Naive B cell (primary cell): ENCODE data around the gene AREG. TPM values are rescaled to one million over a fixed set of nuclear protein-coding genes. Genes with fewer than 3 reads are reported as not detected.
A peak's percentile ranks its signal among the peaks of the same experiment; 100 is the strongest.

Source experiments
- ATAC-seq, 2 donors: fragments of 150-1000 bp; cut with Tn5 transposase; 2 replicates each; pipeline ENCODE4 v1.10.0; 2021; ENCODE audit warnings: low read depth in 2 of 2, mild to moderate bottlenecking in 2 of 2, moderate library complexity in 2 of 2
- DNase-seq: peaks from one replicate; pipeline ENCODE4 v3.0.0; 2022
- H3K27ac Mint-ChIP-seq, 6 donors: one replicate each; pipeline ENCODE4 v1.8.0; 2020 to 2022; ENCODE audit warnings: mild to moderate bottlenecking in 6 of 6, mixed read lengths in 6 of 6, moderate library complexity in 5 of 6, inconsistent platforms in 2 of 6
- H3K27me3 Mint-ChIP-seq, 3 donors: one replicate each; pipeline ENCODE4 v1.8.0; 2021 to 2022; ENCODE audit warnings: mixed read lengths in 3 of 3, mild to moderate bottlenecking in 1 of 3
- H3K36me3 Mint-ChIP-seq, 2 donors: one replicate each; pipeline ENCODE4 v1.8.0; 2020 to 2022; ENCODE audit warnings: mixed read lengths in 2 of 2, inconsistent platforms in 1 of 2, mild to moderate bottlenecking in 1 of 2
- H3K4me1 Mint-ChIP-seq, 3 donors: one replicate each; pipeline ENCODE4 v1.8.0; 2020 to 2022; ENCODE audit warnings: mixed read lengths in 3 of 3, inconsistent platforms in 1 of 3, mild to moderate bottlenecking in 1 of 3, moderate library complexity in 1 of 3
- H3K4me3 Mint-ChIP-seq, 8 donors: one replicate each; pipeline ENCODE4 v1.8.0; 2020 to 2022; ENCODE audit warnings: mild to moderate bottlenecking in 8 of 8, mixed read lengths in 8 of 8, moderate library complexity in 8 of 8, inconsistent platforms in 2 of 8
- H3K9me3 Mint-ChIP-seq, 7 donors: one replicate each; pipeline ENCODE4 v1.8.0; 2020 to 2022; ENCODE audit warnings: mixed read lengths in 7 of 7, mild to moderate bottlenecking in 5 of 7, inconsistent platforms in 2 of 7, moderate library complexity in 1 of 7
- polyA plus RNA-seq, 6 donors: library from polyadenylated mRNA; unstranded; fragments of 300-500 nt; fragmentation: Illumina TruSeq; gene quantifications; one replicate each; pipeline ENCODE4 v1.2.3, GENCODE V29; 2021; ENCODE audit warnings: low read depth in 6 of 6

Gene AREG
- polyA plus RNA-seq, 6 donors from 2014 or later: 18.6 to 58.1 (median 22.5) TPM

DNA sequence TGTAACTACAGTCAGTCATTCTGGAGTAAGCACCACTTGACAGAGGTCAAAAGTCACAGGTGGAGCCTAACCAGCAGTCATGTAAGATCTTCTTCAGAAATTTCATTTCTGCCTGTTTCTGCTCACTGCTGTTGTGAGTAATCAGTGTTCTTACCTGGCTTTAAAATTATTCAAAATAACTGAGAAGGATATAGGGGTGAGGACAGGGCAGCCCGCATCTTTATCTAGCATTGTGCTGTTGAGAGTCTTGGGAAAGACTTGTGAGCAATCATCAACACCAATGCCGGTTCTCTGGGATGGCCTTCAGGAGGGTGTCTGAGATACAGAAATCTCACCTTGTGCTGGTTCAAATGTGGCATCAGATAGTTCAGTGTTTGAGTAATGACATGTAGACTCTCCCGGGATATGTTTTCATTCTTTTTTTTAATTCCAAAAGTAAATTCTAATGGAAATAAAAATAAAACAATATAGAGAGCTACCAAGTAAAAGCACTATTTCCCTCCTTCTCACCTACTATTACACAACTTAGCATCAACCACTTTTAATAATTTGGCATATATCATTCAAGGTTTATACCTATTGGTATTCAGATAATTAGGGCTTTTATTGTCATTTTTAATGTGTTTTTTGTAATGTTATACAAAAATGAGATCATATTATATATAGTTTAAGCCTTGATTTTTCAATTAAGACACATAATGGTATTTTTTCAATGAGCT is 37.1 kb downstream of the AREG start:
- Mint-ChIP-seq H3K9me3 (no peaks in the 10 kb centered on the region), H3K4me1 (peaks cover 0 to 4% (median 0%) of the 10 kb centered on the region in 3 donors), H3K27ac (no peak overlapping the region), H3K4me3 (no peak overlapping the region), H3K36me3 (no peaks in the 10 kb centered on the region), H3K27me3 (peaks cover 0 to 7% (median 0%) of the 10 kb centered on the region in 3 donors)
- no peak for ATAC-seq
- no peak for DNase-seq

DNA sequence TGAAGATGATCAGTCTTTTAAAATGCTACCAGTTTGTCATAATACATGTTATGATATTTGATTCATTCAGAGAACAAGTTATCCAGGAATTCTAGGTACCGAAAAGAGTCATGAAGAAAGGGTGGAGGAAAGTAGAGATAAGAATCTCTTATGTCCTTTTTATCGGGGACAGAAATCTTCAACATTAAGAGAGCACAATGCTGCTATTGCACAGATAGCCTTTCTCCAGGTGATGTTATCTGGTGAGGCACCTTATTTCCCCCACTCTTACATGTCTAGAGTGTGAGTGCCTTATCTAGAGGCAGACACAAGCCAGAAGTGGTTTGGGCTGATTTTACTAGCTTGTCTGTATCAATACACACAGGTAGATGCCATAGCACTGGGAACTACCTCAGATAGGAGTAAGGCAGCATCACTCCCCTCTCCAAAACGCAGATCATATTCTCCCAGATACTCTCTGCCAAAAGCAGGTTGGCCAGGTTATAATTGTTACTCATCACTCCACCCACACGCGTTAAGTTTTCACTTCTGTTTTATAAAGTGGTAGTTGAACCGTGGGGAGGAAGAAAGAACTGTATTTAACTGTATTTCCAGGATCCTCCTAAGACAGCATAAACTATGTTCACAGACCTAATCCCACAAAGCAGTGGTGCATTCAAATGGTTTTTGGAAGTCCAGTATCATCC is 38.4 kb downstream of the AREG start:
- DNase-seq (no peak), ATAC-seq (no peak)
- Mint-ChIP-seq H3K27ac (no peak overlapping the region), H3K27me3 (peaks cover 0 to 7% (median 0%) of the 10 kb centered on the region in 3 donors), H3K4me3 (no peak overlapping the region), H3K4me1 (peaks cover 0 to 4% (median 0%) of the 10 kb centered on the region in 3 donors), H3K36me3 (no peaks in the 10 kb centered on the region), H3K9me3 (no peaks in the 10 kb centered on the region)

DNA sequence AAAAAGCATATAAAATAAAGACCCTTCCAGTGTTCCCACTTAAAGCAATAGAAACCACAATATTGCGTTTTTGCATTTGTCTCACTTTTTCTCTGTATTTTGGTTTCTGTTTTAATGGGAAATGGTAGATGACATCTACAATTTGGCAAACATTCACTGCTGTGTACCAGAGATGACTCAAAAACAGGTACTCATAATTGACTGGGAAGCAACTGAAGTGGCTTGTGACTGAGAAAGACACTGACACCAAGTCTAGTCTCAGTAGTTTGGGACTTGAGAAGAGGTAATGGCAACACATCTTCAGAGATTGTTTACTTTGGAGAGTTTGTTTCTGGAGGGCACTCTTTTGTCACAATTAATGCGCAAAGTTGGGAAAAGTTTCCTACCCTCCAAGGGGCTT is 42.0 kb downstream of the AREG start:
- Mint-ChIP-seq H3K9me3 (no peaks in the 10 kb centered on the region), H3K4me3 (no peak overlapping the region), H3K4me1 (peaks cover 0 to 4% (median 0%) of the 10 kb centered on the region in 3 donors), H3K27me3 (no peaks in the 10 kb centered on the region), H3K27ac (no peak overlapping the region), H3K36me3 (no peaks in the 10 kb centered on the region)
- DNase-seq (no peak), ATAC-seq (no peak)

DNA sequence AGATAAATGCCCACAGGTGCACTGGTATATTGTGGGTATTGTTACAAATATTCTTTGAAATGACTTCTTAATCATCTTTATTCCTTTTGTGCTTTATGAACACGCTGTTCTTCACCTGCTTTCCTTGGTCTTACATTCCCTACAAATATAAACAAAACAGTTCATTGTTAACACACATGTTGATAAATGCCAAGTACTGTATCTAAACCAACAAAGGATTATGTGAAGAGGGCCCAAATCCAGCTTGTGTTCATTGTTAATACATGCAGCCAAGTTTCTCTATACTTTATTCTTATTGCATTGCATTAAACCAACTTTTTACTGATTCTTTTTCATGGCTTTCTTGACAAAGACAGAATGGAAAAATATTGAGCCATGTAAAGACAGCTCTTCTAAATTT is 42.8 kb downstream of the AREG start:
- no peak for ATAC-seq
- no peak overlapping the region for H3K27ac Mint-ChIP-seq
- peaks cover 0 to 6% (median 0%) of the 10 kb centered on the region in 3 donors for H3K27me3 Mint-ChIP-seq
- H3K4me3 Mint-ChIP-seq: no peak overlapping the region
- H3K9me3 Mint-ChIP-seq: peaks cover 0 to 3% (median 0%) of the 10 kb centered on the region in 7 donors
- H3K4me1 Mint-ChIP-seq: peaks cover 0 to 4% (median 0%) of the 10 kb centered on the region in 3 donors
- no peak for DNase-seq
- H3K36me3 Mint-ChIP-seq: no peaks in the 10 kb centered on the region

DNA sequence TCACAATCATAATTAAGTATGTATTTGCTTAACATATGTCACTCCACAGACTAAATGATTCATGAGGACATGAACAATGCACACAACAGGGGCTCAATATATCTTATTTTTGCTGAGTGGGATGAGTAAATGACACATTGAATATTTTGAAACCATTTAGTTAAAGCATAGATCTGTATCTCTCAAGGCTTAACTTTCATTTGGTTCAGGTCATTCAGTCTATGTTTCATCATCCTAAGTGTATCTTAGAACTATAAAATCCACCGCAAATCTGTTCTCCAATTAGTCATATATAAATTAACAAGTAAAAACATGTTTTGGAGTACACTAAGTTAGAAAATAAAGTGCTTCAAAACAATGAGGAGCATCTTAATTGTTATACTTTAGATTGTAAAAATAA is 45.8 kb downstream of the AREG start:
- no peak for ATAC-seq
- Mint-ChIP-seq H3K36me3 (no peaks in the 10 kb centered on the region), H3K27me3 (peaks cover 0 to 8% (median 0%) of the 10 kb centered on the region in 3 donors), H3K27ac (no peak overlapping the region), H3K4me3 (no peak overlapping the region), H3K4me1 (no peaks in the 10 kb centered on the region), H3K9me3 (peaks cover 0 to 5% (median 0%) of the 10 kb centered on the region in 7 donors)
- no peak for DNase-seq

DNA sequence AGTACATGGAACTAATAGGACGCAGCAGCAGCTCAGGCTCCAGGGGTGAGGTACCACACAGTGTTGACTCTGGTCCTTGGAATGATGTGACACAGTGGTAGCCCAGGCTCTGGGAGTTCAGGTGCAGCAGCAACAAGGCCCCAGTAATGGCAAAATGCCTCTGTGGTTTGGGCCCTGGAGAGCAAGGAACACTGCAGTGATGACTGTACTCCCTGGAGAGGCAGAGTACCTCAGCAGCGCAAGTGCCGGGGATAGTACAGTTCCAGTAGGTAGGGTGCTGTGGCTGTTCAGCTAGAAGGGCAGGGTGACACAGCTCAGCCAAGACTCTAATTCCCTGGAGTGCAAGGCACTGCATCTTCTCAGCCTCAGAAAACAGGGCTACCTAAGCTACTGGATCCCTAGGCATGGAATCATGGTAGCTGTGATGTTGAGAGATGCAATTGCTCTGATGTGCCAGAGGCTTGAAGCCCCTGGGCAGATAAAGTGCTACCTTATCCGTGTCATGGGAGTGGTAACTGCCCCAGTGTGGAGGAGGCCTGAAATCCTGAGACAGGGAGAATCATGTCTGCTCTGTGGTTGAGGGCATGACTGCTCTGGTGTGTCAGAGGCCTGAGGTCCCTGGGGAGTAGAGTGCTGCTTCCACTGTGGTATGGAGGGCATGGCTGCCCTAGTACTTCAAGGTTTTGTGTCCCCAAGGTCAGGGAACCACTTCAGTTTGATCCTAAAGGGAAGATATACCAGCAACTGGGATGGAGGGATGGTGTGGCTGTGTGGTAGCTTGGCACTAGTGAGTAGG is 55.2 kb downstream of the AREG start:
- ATAC-seq (peak; percentile 36 to 71), DNase-seq (no peak)
- Mint-ChIP-seq H3K4me3 (no peak overlapping the region), H3K9me3 (peaks cover 0 to 10% (median 5%) of the 10 kb centered on the region in 7 donors), H3K4me1 (peaks cover 4 to 7% (median 5%) of the 10 kb centered on the region in 3 donors), H3K27ac (peak overlapping the region in 2 of 6 donors; percentile 18 to 63), H3K27me3 (peaks cover 21 to 65% (median 52%) of the 10 kb centered on the region in 3 donors), H3K36me3 (no peaks in the 10 kb centered on the region)

DNA sequence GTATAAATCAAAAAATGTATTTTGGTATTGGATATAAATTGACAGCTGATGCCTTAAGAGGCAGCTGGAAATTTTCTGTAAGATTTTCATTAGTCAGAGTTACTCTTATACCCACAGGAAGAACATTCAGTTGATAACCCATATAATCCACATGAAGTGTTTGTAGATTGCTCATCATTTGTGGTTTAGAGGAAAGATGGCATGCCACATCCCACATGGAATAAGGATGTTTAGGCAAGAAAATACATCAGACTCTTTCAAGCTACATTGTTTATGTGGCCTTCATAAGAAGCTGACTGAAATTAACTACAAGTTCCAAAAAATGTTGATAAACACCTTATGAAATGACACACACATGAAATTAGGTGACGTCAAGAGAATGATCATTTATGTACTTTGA is 56.6 kb downstream of the AREG start:
- Mint-ChIP-seq H3K27me3 (peaks cover 21 to 68% (median 58%) of the 10 kb centered on the region in 3 donors), H3K36me3 (no peaks in the 10 kb centered on the region), H3K4me3 (no peak overlapping the region), H3K9me3 (peaks cover 0 to 16% (median 5%) of the 10 kb centered on the region in 7 donors), H3K4me1 (peaks cover 4 to 7% (median 5%) of the 10 kb centered on the region in 3 donors), H3K27ac (no peak overlapping the region)
- ATAC-seq (no peak), DNase-seq (no peak)

DNA sequence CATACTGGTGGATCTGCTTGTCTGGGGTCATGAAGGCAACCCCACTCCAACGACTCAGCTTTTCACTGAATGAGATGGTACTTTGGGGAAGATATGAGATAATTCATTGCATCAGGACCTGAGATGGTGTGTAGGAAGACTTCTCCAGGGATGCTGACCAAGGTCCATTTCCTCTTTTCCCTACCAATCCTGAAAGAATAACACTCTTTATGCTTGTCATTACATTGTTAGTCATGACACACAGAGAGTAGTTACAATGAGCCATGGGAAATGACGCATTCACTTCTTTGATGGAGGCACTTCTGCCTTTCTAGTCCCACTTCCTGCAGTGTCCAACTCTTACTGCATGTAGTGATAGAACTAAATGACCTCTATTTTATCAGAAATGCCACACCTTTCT is 58.6 kb downstream of the AREG start:
- Mint-ChIP-seq H3K27ac (no peak overlapping the region), H3K4me1 (peaks cover 4 to 7% (median 5%) of the 10 kb centered on the region in 3 donors), H3K9me3 (peaks cover 2 to 19% (median 6%) of the 10 kb centered on the region in 7 donors), H3K36me3 (no peaks in the 10 kb centered on the region), H3K4me3 (peak overlapping the region in 1 of 8 donors; percentile 13), H3K27me3 (peaks cover 13 to 62% (median 56%) of the 10 kb centered on the region in 3 donors)
- DNase-seq: no peak
- no peak for ATAC-seq

DNA sequence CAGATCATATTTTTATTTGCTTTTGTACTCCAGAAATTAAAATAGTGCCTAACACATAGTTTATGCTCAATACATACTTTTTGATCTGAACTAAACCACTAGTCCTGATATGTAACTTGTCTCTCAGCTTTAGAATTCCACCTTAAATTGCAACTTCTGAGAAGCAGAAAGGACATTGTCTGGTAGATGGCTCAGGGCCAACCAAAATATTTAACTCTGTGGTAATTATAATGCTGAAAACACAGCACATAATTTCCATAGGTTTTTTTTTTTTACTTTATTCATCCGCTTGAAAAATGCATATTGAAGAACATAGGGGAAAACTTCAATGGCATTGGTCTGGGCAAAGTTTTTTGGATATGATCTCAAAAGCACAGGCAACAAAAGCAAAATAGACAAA is 59.3 kb downstream of the AREG start:
- peaks cover 4 to 7% (median 5%) of the 10 kb centered on the region in 3 donors for H3K4me1 Mint-ChIP-seq

More for the DNA sequence above, 59.3 kb downstream of the AREG start:
- Mint-ChIP-seq H3K4me3 (no peak overlapping the region), H3K27me3 (peaks cover 9 to 56% (median 50%) of the 10 kb centered on the region in 3 donors), H3K9me3 (peaks cover 3 to 16% (median 6%) of the 10 kb centered on the region in 7 donors), H3K36me3 (no peaks in the 10 kb centered on the region), H3K27ac (no peak overlapping the region)
- no peak for ATAC-seq
- no peak for DNase-seq

Other genes with a start within 250 kb of the AREG start
- gene EPGN, start 136.7 kb upstream of the AREG start, polyA plus RNA-seq: not detected
- under 1 TPM in 2 of 6 donors, not detected in 4; 0.19 to 0.32 TPM for gene EREG, start 80.0 kb upstream of the AREG start, polyA plus RNA-seq